K562 (cell line): Measurements from ENCODE around the gene DGAT2. TPM values are rescaled to one million over a fixed set of nuclear protein-coding genes. Genes with fewer than 3 reads are reported as not detected.

Experiments
- ATF1 ChIP-seq, 2 experiments: fragments of 450-650 bp in 1 of 2; IDR thresholded peaks; 2 replicates each; pipeline ENCODE4 v1.6.1; 2016; ENCODE audit warnings: missing compliant biosample characterization in 1 of 2, missing genetic modification characterization in 1 of 2
- EP300 ChIP-seq: IDR thresholded peaks from 2 replicates; pipeline ENCODE4 v1.6.1; 2012; ENCODE audit warnings: low read length, improper control_type of control experiment
- ILF3 ChIP-seq: fragments of 450-650 bp; IDR thresholded peaks from 2 replicates; pipeline ENCODE4 v1.6.1; 2018; ENCODE audit warnings: antibody characterized with exemption, mild to moderate bottlenecking, moderate library complexity, borderline replicate concordance
- JUND ChIP-seq, 2 experiments: IDR thresholded peaks; 2 replicates in 1 of 2; 3 replicates in 1 of 2; pipeline ENCODE4 v1.6.1; 2011; ENCODE audit warnings: borderline replicate concordance in 2 of 2, low read depth in 2 of 2, low read length in 2 of 2, improper control_type of control experiment in 1 of 2, missing biosample characterization in 1 of 2, missing genetic modification characterization in 1 of 2, missing genetic modification reagents in 1 of 2
- KDM2B ChIP-seq: fragments of 250-450 bp; sonication (Bioruptor Pico); IDR thresholded peaks from 2 replicates; pipeline ENCODE4 v1.8.0; 2021; ENCODE audit warnings: mild to moderate bottlenecking, moderate library complexity
- LCOR ChIP-seq: sonication (generic); formaldehyde crosslinking; IDR thresholded peaks from 2 replicates; pipeline ENCODE4 v1.8.0; 2022; ENCODE audit warnings: mild to moderate bottlenecking, missing genetic modification reagents
- MCM5 ChIP-seq: fragments of 450-650 bp; IDR thresholded peaks from 2 replicates; pipeline ENCODE4 v1.6.1; 2016; ENCODE audit warnings: low read depth
- MLX ChIP-seq, 2 experiments: fragments of 450-650 bp in 1 of 2; sonication (generic) in 1 of 2; formaldehyde crosslinking; conservative IDR thresholded peaks; 2 replicates each; pipeline versions ENCODE4 v1.4.0 to v1.8.1; 2020 to 2022; ENCODE audit warnings: mild to moderate bottlenecking in 1 of 2, missing genetic modification reagents in 1 of 2
- MXI1 ChIP-seq: IDR thresholded peaks from 2 replicates; pipeline ENCODE4 v1.6.1; 2011; ENCODE audit warnings: low read depth, mild to moderate bottlenecking, improper control_type of control experiment, low read length
- NFIX ChIP-seq: fragments of 250-450 bp; sonication (Bioruptor Pico); IDR thresholded peaks from 2 replicates; pipeline ENCODE4 v1.4.0; 2020; ENCODE audit warnings: low read depth, mild to moderate bottlenecking, moderate library complexity
- PBX2 ChIP-seq, 2 experiments: IDR thresholded peaks in 1 of 2; conservative IDR thresholded peaks in 1 of 2; 2 replicates each; pipeline ENCODE4 v1.6.1; 2016; ENCODE audit warnings: low read depth in 2 of 2, mild to moderate bottlenecking in 1 of 2, missing compliant biosample characterization in 1 of 2, missing genetic modification characterization in 1 of 2, moderate library complexity in 1 of 2
- PRPF4 ChIP-seq: fragments of 200-400 bp; formaldehyde crosslinking; IDR thresholded peaks from one replicate; pipeline ENCODE4 v1.6.1; 2017; ENCODE audit warnings: low read length, low read depth, mild to moderate bottlenecking; ENCODE audit not compliant: insufficient read depth, poor library complexity, severe bottlenecking
- PTRF ChIP-seq: fragments of 450-650 bp; IDR thresholded peaks from 2 replicates; pipeline ENCODE4 v1.6.1; 2016; ENCODE audit warnings: mild to moderate bottlenecking, missing genetic modification characterization, missing compliant biosample characterization
- SMARCE1 ChIP-seq: fragments of 450-650 bp; IDR thresholded peaks from 2 replicates; pipeline ENCODE4 v1.7.1; 2016; ENCODE audit warnings: mild to moderate bottlenecking
- WHSC1 ChIP-seq: IDR thresholded peaks from one replicate; pipeline ENCODE4 v1.6.1; 2012; ENCODE audit warnings: low read length, control low read depth, inconsistent platforms
- ZBTB11 ChIP-seq, 3 experiments: fragments of 200-800 bp in 1 of 3; fragments of 250-450 bp in 1 of 3; fragments of 450-650 bp in 1 of 3; sonication (Bioruptor Pico) in 1 of 3; sonication (Bioruptor generic) in 1 of 3; formaldehyde crosslinking in 1 of 3; IDR thresholded peaks; 2 replicates each; pipeline versions ENCODE4 v1.6.1 to v1.8.0; 2016 to 2022; ENCODE audit warnings: mild to moderate bottlenecking in 2 of 3, missing genetic modification characterization in 2 of 3, missing compliant biosample characterization in 1 of 3, moderate library complexity in 1 of 3
- ZNF133 ChIP-seq: fragments of 250-450 bp; sonication (Bioruptor Pico); IDR thresholded peaks from 2 replicates; pipeline ENCODE4 v1.4.0; 2020; ENCODE audit warnings: mild to moderate bottlenecking
- ZNF24 ChIP-seq: fragments of 450-650 bp; IDR thresholded peaks from 2 replicates; pipeline ENCODE4 v1.6.1; 2016
- ZNF444 ChIP-seq: fragments of 250-450 bp; sonication (Bioruptor Pico); IDR thresholded peaks from 2 replicates; pipeline ENCODE4 v1.4.0; 2020; ENCODE audit warnings: mild to moderate bottlenecking, moderate library complexity
- ZNF75A ChIP-seq: fragments of 450-650 bp; formaldehyde crosslinking; IDR thresholded peaks from 2 replicates; pipeline ENCODE4 v1.4.0; 2020; ENCODE audit warnings: mild to moderate bottlenecking
- ZNF764 ChIP-seq: fragments of 250-450 bp; sonication (Bioruptor Pico); IDR thresholded peaks from 2 replicates; pipeline ENCODE4 v1.4.0; 2020; ENCODE audit warnings: low read depth, mild to moderate bottlenecking, moderate library complexity
- polyA plus RNA-seq, 8 experiments: library from polyadenylated mRNA; depleted of rRNA in 4 of 8; stranded (reverse) in 5 of 8; unstranded in 3 of 8; fragments of >200 nt; fragmentation: Nextera tagmentation in 2 of 8; fragmentation: Illumina TruSeq in 1 of 8; extraction: Ambion mirVana in 2 of 8; extraction: Trizol in 1 of 8; gene quantifications; 2 replicates each; pipeline versions ENCODE4 v1.2.1 to v1.2.3, GENCODE V29; 2011 to 2014; ENCODE audit warnings: inconsistent platforms in 1 of 8, missing spikeins in 1 of 8
- total RNA-seq, 7 experiments: library from RNA; depleted of rRNA in 6 of 7; stranded (reverse); fragments of >200 nt in 6 of 7; fragmentation: Illumina TruSeq in 2 of 7; extraction: Trizol in 2 of 7; gene quantifications; 2 replicates each; pipeline versions ENCODE4 v1.2.1 to v1.2.3, GENCODE V29; 2011 to 2021; ENCODE audit warnings: low replicate concordance in 1 of 7

DGAT2 gene
- total and polyA plus RNA-seq, 9 of the 15 experiments (the other 6 are each of a cell fraction or from before 2014, with no cell fraction given), result 0.68 to 2.8 (median 1.8) TPM

DNA sequence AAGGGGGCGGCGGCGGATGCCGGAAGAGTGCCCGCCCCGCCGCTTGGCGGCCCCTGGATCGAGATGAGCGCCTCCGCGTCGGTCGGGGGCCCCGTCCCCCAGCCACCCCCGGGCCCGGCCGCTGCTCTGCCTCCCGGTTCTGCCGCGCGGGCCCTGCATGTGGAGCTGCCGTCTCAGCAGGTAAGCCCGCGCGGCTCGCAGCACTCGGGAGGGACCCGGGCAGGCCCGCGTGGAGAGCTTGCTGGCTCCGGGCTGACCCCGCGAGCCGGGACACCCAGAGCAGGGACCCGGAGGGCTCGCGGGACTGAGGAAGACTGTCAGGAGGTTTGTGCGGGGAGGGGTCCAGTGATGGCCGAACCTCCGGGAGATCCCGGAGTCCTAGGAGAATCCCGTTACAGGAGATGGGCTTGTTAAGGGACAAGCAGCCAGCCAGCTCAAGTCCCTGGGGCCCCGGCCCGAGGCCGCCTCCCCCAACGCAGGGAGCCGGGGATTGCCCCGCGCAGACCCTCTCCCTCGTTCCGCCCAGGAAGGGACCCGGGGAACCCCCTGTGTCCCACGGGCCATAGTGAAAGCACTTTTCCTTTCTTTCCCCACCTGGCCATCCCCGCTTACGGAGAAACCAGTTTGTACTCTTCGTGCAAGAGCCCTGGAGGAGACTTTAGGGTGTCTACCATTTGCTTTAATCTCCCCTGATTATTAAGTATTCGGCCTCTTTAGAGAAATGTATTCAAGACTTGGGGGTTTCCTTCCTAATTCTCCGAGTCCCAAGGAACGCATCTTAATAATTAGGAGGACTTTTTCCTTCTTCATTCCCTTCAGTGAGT lies 47.0 kb downstream of the DGAT2 start (continued):
- TF ChIP-seq PRPF4 (peak; percentile 25), MXI1 (no peak), JUND (IDR thresholded peaks at IDR 0.05; ENCODE audit: borderline replicate concordance, low read depth, low read length) (no peak), JUND (tag; IDR thresholded peaks at IDR 0.05; ENCODE audit: borderline replicate concordance, low read depth, low read length) (no peak), ATF1 (CRISPR knock-in tag; IDR thresholded peaks at IDR 0.05) (no peak), ATF1 (tag; IDR thresholded peaks at IDR 0.05) (no peak), KDM2B (CRISPR knock-in tag) (no peak), ZBTB11 (CRISPR knock-in tag; IDR thresholded peaks at IDR 0.05) (no peak), ZNF133 (CRISPR knock-in tag) (no peak), PTRF (no peak), MCM5 (no peak), ZNF24 (no peak), ZNF764 (no peak), ZNF75A (CRISPR knock-in tag) (no peak), ILF3 (no peak), NFIX (CRISPR knock-in tag) (no peak), ZNF444 (no peak), WHSC1 (no peak), LCOR (CRISPR knock-in tag) (no peak), SMARCE1 (no peak), MLX (CRISPR knock-in tag; conservative IDR thresholded peaks at IDR 0.05) (no peak), PBX2 (CRISPR knock-in tag; IDR thresholded peaks at IDR 0.05; ENCODE audit: low read depth) (no peak), PBX2 (tag; conservative IDR thresholded peaks at IDR 0.05; ENCODE audit: low read depth) (no peak), EP300 (no peak)
